Thymus (tissue), 11 donors: ENCODE measurements around the gene ICA1L. TPM values are rescaled to one million over a fixed set of nuclear protein-coding genes. Genes with fewer than 3 reads are reported as not detected.
"Not testable (repeated sequence)": the region's sequence is repeated elsewhere in the genome, so short reads cannot be mapped to it uniquely, and the experiment has no call there.

Source experiments
- DNase-seq, 9 donors: peaks; one replicate each; pipeline ENCODE4 v3.0.0-alpha.2; 2013; ENCODE audit warnings: low spot score in 9 of 9, low read depth in 6 of 9, missing footprints in 1 of 9
- H3K27ac ChIP-seq, 2 donors: one replicate each; pipeline ENCODE4 v1.5.1; 2013; ENCODE audit warnings: control low read depth in 1 of 2, low read depth in 1 of 2, low read length in 1 of 2, mild to moderate bottlenecking in 1 of 2, moderate library complexity in 1 of 2
- H3K27me3 ChIP-seq, 2 donors: one replicate each; pipeline ENCODE4 v1.5.1; 2013; ENCODE audit warnings: low read length in 1 of 2; ENCODE audit not compliant: control insufficient read depth in 2 of 2, insufficient read depth in 1 of 2
- H3K36me3 ChIP-seq, 2 donors: one replicate each; pipeline ENCODE4 v1.5.1; 2013; ENCODE audit warnings: low read length in 1 of 2, mild to moderate bottlenecking in 1 of 2, moderate library complexity in 1 of 2; ENCODE audit not compliant: control insufficient read depth in 2 of 2, insufficient read depth in 2 of 2
- H3K4me1 ChIP-seq, 2 donors: one replicate each; pipeline ENCODE4 v1.5.1; 2013; ENCODE audit warnings: low read length in 2 of 2; ENCODE audit not compliant: control insufficient read depth in 2 of 2, insufficient read depth in 2 of 2
- H3K4me3 ChIP-seq, 2 donors: one replicate each; pipeline ENCODE4 v1.5.1; 2013; ENCODE audit warnings: low read length in 2 of 2, control low read depth in 1 of 2, mild to moderate bottlenecking in 1 of 2
- H3K9me3 ChIP-seq, 2 donors: one replicate each; pipeline ENCODE4 v1.5.1; 2013; ENCODE audit warnings: low read length in 1 of 2, mild to moderate bottlenecking in 1 of 2; ENCODE audit not compliant: control insufficient read depth in 2 of 2, insufficient read depth in 1 of 2
- WGBS: extraction: QIAGEN DNeasy Blood & Tissue Kit; methylation state at CpG from one replicate; pipeline ENCODE4 v1.1.7; 2013; 5-methylcytosine and 5-hydroxymethylcytosine counted together
- polyA plus RNA-seq: library from polyadenylated mRNA; stranded (reverse); fragments of 200-250 nt; gene quantifications from one replicate; pipeline ENCODE4 v1.2.3, GENCODE V29; 2013
- total RNA-seq: library from RNA; stranded (reverse); fragments of 120-200 nt; gene quantifications from one replicate; pipeline ENCODE4 v1.2.4, GENCODE V29; 2013
- donor health status: healthy.

Gene ICA1L
- total and polyA plus RNA-seq, 2 donors, result 2.6 to 6.1 TPM

GRCh38 chr2:202813387-202813786, 58.2 kb downstream of the ICA1L start:
- Histone ChIP-seq H3K4me1 (no peaks in the 10 kb centered on the region), H3K27ac (no peak overlapping the region), H3K9me3 (no peaks in the 10 kb centered on the region), H3K36me3 (no peaks in the 10 kb centered on the region), H3K4me3 (no peak overlapping the region), H3K27me3 (no peaks in the 10 kb centered on the region)
- WGBS, result over 99% methylated on average over 3 of the region's 3 CpGs
- no peak for DNase-seq

GRCh38 chr2:202808754-202809153, 62.8 kb downstream of the ICA1L start:
- Histone ChIP-seq H3K4me3 (no peak overlapping the region), H3K27me3 (no peaks in the 10 kb centered on the region), H3K9me3 (no peaks in the 10 kb centered on the region), H3K27ac (no peak overlapping the region), H3K36me3 (peaks cover 0 to 3% of the 10 kb centered on the region in 2 donors), H3K4me1 (no peaks in the 10 kb centered on the region)
- 96% methylated on average over 3 of the region's 3 CpGs for WGBS
- no peak for DNase-seq

- H3K27me3 ChIP-seq, H3K27ac ChIP-seq, H3K4me3 ChIP-seq, H3K4me1 ChIP-seq, DNase-seq, H3K9me3 ChIP-seq, H3K36me3 ChIP-seq: not testable (repeated sequence)
- WGBS, result 100% methylated on average over 1 of the region's 1 CpG
Measured at GRCh38 chr2:202807431-202808138, 64.0 kb downstream of the ICA1L start.

- WGBS, result 96% methylated on average over 9 of the region's 9 CpGs
- not testable (repeated sequence) for H3K4me3 ChIP-seq, H3K9me3 ChIP-seq, H3K4me1 ChIP-seq, H3K36me3 ChIP-seq, H3K27me3 ChIP-seq, H3K27ac ChIP-seq, DNase-seq
Measured at GRCh38 chr2:202805911-202806310, 65.7 kb downstream of the ICA1L start.

DNA sequence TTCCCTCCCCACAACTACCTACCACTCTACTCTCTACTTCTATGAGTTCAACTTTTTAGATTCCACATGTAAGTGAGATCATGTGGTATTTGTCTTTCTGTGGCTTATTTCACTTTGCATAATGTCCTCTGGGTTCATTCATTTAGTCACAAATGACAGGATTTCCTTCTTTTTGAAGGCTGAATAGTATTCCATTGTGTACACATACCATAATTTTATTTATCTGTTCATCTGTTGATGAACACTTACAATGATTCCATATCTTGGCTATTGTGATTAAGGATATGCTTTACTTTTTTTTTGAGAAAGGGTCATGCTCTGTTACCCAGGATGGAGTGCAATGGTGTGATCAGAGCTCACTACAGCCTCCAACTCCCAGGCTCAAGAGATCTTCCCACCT, 73.6 kb downstream of the ICA1L start:
- H3K4me1 ChIP-seq, result no peaks in the 10 kb centered on the region
- no peak for DNase-seq
- no peaks in the 10 kb centered on the region for H3K9me3 ChIP-seq
- H3K4me3 ChIP-seq, result no peak overlapping the region
- no peaks in the 10 kb centered on the region for H3K36me3 ChIP-seq
- no peaks in the 10 kb centered on the region for H3K27me3 ChIP-seq
- no peak overlapping the region for H3K27ac ChIP-seq

GRCh38 chr2:202790676-202791075, 80.9 kb downstream of the ICA1L start:
- no peaks in the 10 kb centered on the region for H3K27me3 ChIP-seq
- no peak overlapping the region for H3K4me3 ChIP-seq
- DNase-seq, result no peak
- WGBS, result 98% methylated on average over 2 of the region's 2 CpGs
- H3K4me1 ChIP-seq, result no peaks in the 10 kb centered on the region
- no peak overlapping the region for H3K27ac ChIP-seq
- H3K36me3 ChIP-seq, result peaks cover 0 to 19% of the 10 kb centered on the region in 2 donors
- no peaks in the 10 kb centered on the region for H3K9me3 ChIP-seq

- DNase-seq, result no peak
- WGBS, result 98% methylated on average over 2 of the region's 2 CpGs
- H3K36me3 ChIP-seq, result peaks cover 0 to 29% of the 10 kb centered on the region in 2 donors
- no peaks in the 10 kb centered on the region for H3K27me3 ChIP-seq
- no peaks in the 10 kb centered on the region for H3K9me3 ChIP-seq
- H3K4me1 ChIP-seq, result no peaks in the 10 kb centered on the region
- H3K27ac ChIP-seq, result no peak overlapping the region
- H3K4me3 ChIP-seq, result no peak overlapping the region
Measured at GRCh38 chr2:202786842-202787241, 84.7 kb downstream of the ICA1L start.

DNA sequence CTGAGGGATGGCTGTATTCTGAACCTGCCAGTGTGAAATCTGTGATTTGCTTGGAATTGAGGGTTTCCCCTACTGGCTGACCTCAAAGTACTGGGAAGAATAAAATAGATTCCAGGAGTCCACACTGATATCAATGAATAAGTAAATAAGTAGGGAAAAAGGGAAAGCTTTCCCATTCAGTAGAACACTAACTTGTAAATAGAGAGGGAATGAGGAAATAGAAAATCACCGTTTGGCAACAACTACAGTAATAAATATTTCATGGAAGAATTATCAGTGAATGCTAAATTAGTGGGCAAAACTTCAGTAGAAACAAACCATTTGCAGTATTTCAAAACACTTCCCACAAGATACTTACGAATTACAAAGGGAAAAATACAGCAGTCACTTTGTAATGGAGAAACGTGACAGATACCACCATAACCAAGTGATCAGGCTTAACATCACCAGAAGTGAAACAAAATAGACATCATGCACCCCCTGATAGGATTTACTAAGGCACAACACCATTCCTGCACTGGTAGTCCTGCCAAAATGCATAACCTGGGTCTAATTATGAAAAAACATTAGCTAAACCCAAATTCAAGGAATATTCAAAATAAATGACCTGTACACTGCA, 88.5 kb downstream of the ICA1L start:
- Histone ChIP-seq H3K4me3 (no peak overlapping the region), H3K27ac (no peak overlapping the region), H3K27me3 (no peaks in the 10 kb centered on the region), H3K9me3 (no peaks in the 10 kb centered on the region), H3K36me3 (peaks cover 0 to 35% of the 10 kb centered on the region in 2 donors), H3K4me1 (no peaks in the 10 kb centered on the region)
- no peak for DNase-seq
- 97% methylated on average over 3 of the region's 3 CpGs for WGBS

- DNase-seq, result no peak
- Histone ChIP-seq H3K4me3 (no peak overlapping the region), H3K27ac (no peak overlapping the region), H3K9me3 (no peaks in the 10 kb centered on the region), H3K36me3 (peaks cover 0 to 27% of the 10 kb centered on the region in 2 donors), H3K27me3 (no peaks in the 10 kb centered on the region), H3K4me1 (no peaks in the 10 kb centered on the region)
Measured at GRCh38 chr2:202780514-202781021, 91.0 kb downstream of the ICA1L start.
